Kidney (tissue), 14 donors: ENCODE results near the gene CEP295NL. TPM values are rescaled to one million over a fixed set of nuclear protein-coding genes. Genes with fewer than 3 reads are reported as not detected.

ENCODE experiments used
- DNase-seq, 5 donors: peaks; one replicate each; pipeline ENCODE4 v3.0.0-alpha.2; 2013 to 2020
- FAIRE-seq: peaks from 2 replicates; lab custom pipeline; 2012; peaks lifted over from hg19 to GRCh38; lab: Jason Lieb, UNC
- H3K27ac ChIP-seq, 2 donors: one replicate each; pipeline ENCODE4 v1.7.0; 2013; ENCODE audit warnings: low read depth in 2 of 2, low read length in 2 of 2, inconsistent platforms in 1 of 2
- H3K27me3 ChIP-seq: one replicate; pipeline ENCODE4 v1.7.1; 2013; ENCODE audit warnings: low read length, inconsistent platforms; ENCODE audit not compliant: control insufficient read depth, insufficient read depth
- H3K36me3 ChIP-seq, 3 donors: one replicate each; pipeline versions ENCODE4 v1.7.0 to v1.7.1; 2013; ENCODE audit warnings: low read length in 3 of 3, control low read depth in 1 of 3, inconsistent platforms in 1 of 3; ENCODE audit not compliant: insufficient read depth in 3 of 3, control insufficient read depth in 2 of 3
- H3K4me1 ChIP-seq, 3 donors: one replicate each; pipeline versions ENCODE4 v1.7.0 to v1.7.1; 2013; ENCODE audit warnings: low read length in 3 of 3, inconsistent platforms in 1 of 3, low read depth in 1 of 3; ENCODE audit not compliant: control insufficient read depth in 2 of 3, insufficient read depth in 2 of 3
- H3K4me3 ChIP-seq, 3 donors: one replicate each; pipeline versions ENCODE4 v1.7.0 to v1.8.1; 2013; ENCODE audit warnings: low read length in 3 of 3, control low read depth in 1 of 3, inconsistent platforms in 1 of 3
- H3K9ac ChIP-seq, 3 donors: one replicate each; pipeline versions ENCODE4 v1.7.0 to v1.7.1; 2013; ENCODE audit warnings: low read length in 3 of 3, control low read depth in 1 of 3, inconsistent platforms in 1 of 3
- H3K9me3 ChIP-seq, 3 donors: one replicate each; pipeline versions ENCODE4 v1.7.0 to v1.7.1; 2013; ENCODE audit warnings: low read length in 3 of 3, control low read depth in 1 of 3, inconsistent platforms in 1 of 3; ENCODE audit not compliant: control insufficient read depth in 2 of 3, insufficient read depth in 1 of 3
- CTCF ChIP-seq: IDR thresholded peaks from 3 replicates; pipeline ENCODE4 v1.5.1; 2012; ENCODE audit warnings: mild to moderate bottlenecking, moderate library complexity, borderline replicate concordance; ENCODE audit not compliant: insufficient read depth; ENCODE audit errors: extremely low read depth
- intact Hi-C: fragments of 100-400 bp; cut with DNase I; formaldehyde crosslinking; loops from one replicate; pipeline ENCODE4 v1.11.1; 2022
- polyA plus RNA-seq: library from polyadenylated mRNA; stranded (reverse); fragments of 350-450 nt; fragmentation: Illumina TruSeq; extraction: RNeasy Lipid Tissue Mini Kit (QIAGEN cat#74804); gene quantifications from one replicate; pipeline ENCODE4 v1.2.3, GENCODE V29; 2014; ENCODE audit warnings: low read depth, low replicate concordance; ENCODE audit not compliant: insufficient read depth
- total RNA-seq: library from RNA; stranded (reverse); fragmentation: NEBNext Ultra II Directional; extraction: Animal tissue kit (Norgen Biotek cat#: 25700); gene quantifications from one replicate; pipeline ENCODE4 v1.2.1, GENCODE V29; 2021
- donor health status: control.
- donor health status: control.
- donor health status: control.
- donor health status: control.
- donor health status: control.
- donor health status: DM: yes; HTN: yes; CAD: no.
- donor health status: Normal renal cell carcinoma (clear cell type).

CEP295NL gene
- total and polyA plus RNA-seq, 2 donors from 2014 or later, result 3.6 TPM; not detected in 1

GRCh38 chr17:78853926-78854394 is 49.0 kb downstream of the CEP295NL start:
- intact Hi-C loops, result no loop called here
- Histone ChIP-seq H3K36me3 (peaks cover 0 to 6% (median 0%) of the 10 kb centered on the region in 3 donors), H3K27ac (no peak overlapping the region), H3K9ac (no peak overlapping the region), H3K27me3 (no peaks in the 10 kb centered on the region), H3K4me1 (no peaks in the 10 kb centered on the region), H3K9me3 (no peaks in the 10 kb centered on the region), H3K4me3 (no peak overlapping the region)
- DNase-seq (no peak), FAIRE-seq (no peak)
- no peak for TF ChIP-seq CTCF

- Histone ChIP-seq H3K9ac (no peak overlapping the region), H3K27ac (no peak overlapping the region), H3K27me3 (no peaks in the 10 kb centered on the region), H3K4me3 (no peak overlapping the region), H3K36me3 (peaks cover 0 to 6% (median 0%) of the 10 kb centered on the region in 3 donors), H3K4me1 (no peaks in the 10 kb centered on the region), H3K9me3 (no peaks in the 10 kb centered on the region)
- intact Hi-C loops, result no loop called here
- no peak for TF ChIP-seq CTCF
- FAIRE-seq, result no peak
- no peak for DNase-seq
These were observed 50.3 kb downstream of the CEP295NL start for GRCh38 chr17:78852709-78853121.

GRCh38 chr17:78849026-78849425 is 54.0 kb downstream of the CEP295NL start:
- DNase-seq, result no peak
- no peak overlapping the region for H3K4me3 ChIP-seq
- H3K27me3 ChIP-seq, result no peaks in the 10 kb centered on the region
- no peaks in the 10 kb centered on the region for H3K4me1 ChIP-seq
- no peak overlapping the region for H3K9ac ChIP-seq
- no peaks in the 10 kb centered on the region for H3K36me3 ChIP-seq
- intact Hi-C loops, result no loop called here
- H3K27ac ChIP-seq, result no peak overlapping the region
- no peak for FAIRE-seq
- H3K9me3 ChIP-seq, result no peaks in the 10 kb centered on the region
- TF ChIP-seq CTCF, result no peak

GRCh38 chr17:78847052-78847451 is 55.9 kb downstream of the CEP295NL start:
- intact Hi-C loops, result no loop called here
- FAIRE-seq (no peak), DNase-seq (no peak)
- no peaks in the 10 kb centered on the region for H3K27me3 ChIP-seq
- H3K4me1 ChIP-seq, result no peaks in the 10 kb centered on the region
- no peaks in the 10 kb centered on the region for H3K36me3 ChIP-seq
- H3K9ac ChIP-seq, result no peak overlapping the region
- TF ChIP-seq CTCF, result no peak
- no peak overlapping the region for H3K27ac ChIP-seq
- no peaks in the 10 kb centered on the region for H3K9me3 ChIP-seq
- H3K4me3 ChIP-seq, result no peak overlapping the region
